ENCODE data around the gene CDK10.

CDK10 gene

GRCh38 chr16:89744813-89745212, 58.3 kb downstream of the CDK10 start:
- H3K4me3 ChIP-seq (ENCODE audit: control insufficient read depth, low read depth, low read length): no peak overlapping the region
- TF ChIP-seq CTCF (conservative IDR thresholded peaks at IDR 0.05; ENCODE audit: control insufficient read depth, insufficient read depth, low read depth, low read length): no peak
- DNase-seq (ENCODE audit: low read depth): no peak

Data from fibroblast of mammary gland (primary cell).